WTC11 (cell line): ENCODE results near the gene SPATA19.

Source experiments
- ATF1 ChIP-seq: sonication (generic); formaldehyde crosslinking; IDR thresholded peaks from 2 replicates; pipeline ENCODE4 v1.8.1; 2023; ENCODE audit warnings: mild to moderate bottlenecking, moderate library complexity, missing genetic modification reagents
- ATF3 ChIP-seq: sonication (generic); formaldehyde crosslinking; conservative IDR thresholded peaks from 2 replicates; pipeline ENCODE4 v1.8.1; 2022; ENCODE audit warnings: mild to moderate bottlenecking, missing genetic modification reagents
- CREM ChIP-seq: sonication (generic); formaldehyde crosslinking; IDR thresholded peaks from 2 replicates; pipeline ENCODE4 v1.8.1; 2022; ENCODE audit warnings: mild to moderate bottlenecking, missing genetic modification reagents, moderate library complexity
- CTCF ChIP-seq: fragments of 200-600 bp; IDR thresholded peaks from 2 replicates; pipeline ENCODE4 v1.8.0; 2022; ENCODE audit warnings: antibody characterized with exemption
- FOXP1 ChIP-seq: sonication (generic); formaldehyde crosslinking; IDR thresholded peaks from 2 replicates; pipeline ENCODE4 v1.8.0; 2022; ENCODE audit warnings: missing genetic modification reagents, mild to moderate bottlenecking, moderate library complexity, borderline replicate concordance
- GTF2I ChIP-seq: fragments of 250-450 bp; sonication (Bioruptor Pico); conservative IDR thresholded peaks from 2 replicates; pipeline ENCODE4 v1.4.0; 2021; ENCODE audit warnings: mild to moderate bottlenecking
- NFYB ChIP-seq: sonication (generic); formaldehyde crosslinking; conservative IDR thresholded peaks from 2 replicates; pipeline ENCODE4 v1.8.0; 2022; ENCODE audit warnings: low read depth, missing genetic modification reagents
- RELA ChIP-seq: sonication (generic); formaldehyde crosslinking; IDR thresholded peaks from 2 replicates; pipeline ENCODE4 v1.8.1; 2022; ENCODE audit warnings: missing genetic modification reagents, mild to moderate bottlenecking, borderline replicate concordance
- RORB ChIP-seq: fragments of 250-450 bp; sonication (Bioruptor Pico); IDR thresholded peaks from 2 replicates; pipeline ENCODE4 v1.9.0; 2021; ENCODE audit warnings: mild to moderate bottlenecking
- ZSCAN18 ChIP-seq: fragments of 250-450 bp; sonication (Bioruptor Pico); IDR thresholded peaks from 2 replicates; pipeline ENCODE4 v2.1.2; 2022; ENCODE audit warnings: mild to moderate bottlenecking, moderate library complexity
- TF ChIP-seq, protein P1 (sequence below): sonication (generic); formaldehyde crosslinking; IDR thresholded peaks from 2 replicates; pipeline ENCODE4 v1.8.1; 2023; ENCODE audit warnings: mild to moderate bottlenecking, missing genetic modification reagents, borderline replicate concordance

GRCh38 chr11:133865466-133865865 is 20.2 kb upstream of the SPATA19 start:
- TF ChIP-seq CTCF (no peak), RORB (CRISPR knock-in tag) (no peak), RELA (CRISPR knock-in tag) (no peak), ATF1 (CRISPR knock-in tag) (no peak), FOXP1 (CRISPR knock-in tag) (no peak), ZSCAN18 (CRISPR knock-in tag) (no peak), GTF2I (no peak), CREM (no peak), ATF3 (no peak), NFYB (CRISPR knock-in tag) (no peak)
- TF ChIP-seq, protein P1, sequence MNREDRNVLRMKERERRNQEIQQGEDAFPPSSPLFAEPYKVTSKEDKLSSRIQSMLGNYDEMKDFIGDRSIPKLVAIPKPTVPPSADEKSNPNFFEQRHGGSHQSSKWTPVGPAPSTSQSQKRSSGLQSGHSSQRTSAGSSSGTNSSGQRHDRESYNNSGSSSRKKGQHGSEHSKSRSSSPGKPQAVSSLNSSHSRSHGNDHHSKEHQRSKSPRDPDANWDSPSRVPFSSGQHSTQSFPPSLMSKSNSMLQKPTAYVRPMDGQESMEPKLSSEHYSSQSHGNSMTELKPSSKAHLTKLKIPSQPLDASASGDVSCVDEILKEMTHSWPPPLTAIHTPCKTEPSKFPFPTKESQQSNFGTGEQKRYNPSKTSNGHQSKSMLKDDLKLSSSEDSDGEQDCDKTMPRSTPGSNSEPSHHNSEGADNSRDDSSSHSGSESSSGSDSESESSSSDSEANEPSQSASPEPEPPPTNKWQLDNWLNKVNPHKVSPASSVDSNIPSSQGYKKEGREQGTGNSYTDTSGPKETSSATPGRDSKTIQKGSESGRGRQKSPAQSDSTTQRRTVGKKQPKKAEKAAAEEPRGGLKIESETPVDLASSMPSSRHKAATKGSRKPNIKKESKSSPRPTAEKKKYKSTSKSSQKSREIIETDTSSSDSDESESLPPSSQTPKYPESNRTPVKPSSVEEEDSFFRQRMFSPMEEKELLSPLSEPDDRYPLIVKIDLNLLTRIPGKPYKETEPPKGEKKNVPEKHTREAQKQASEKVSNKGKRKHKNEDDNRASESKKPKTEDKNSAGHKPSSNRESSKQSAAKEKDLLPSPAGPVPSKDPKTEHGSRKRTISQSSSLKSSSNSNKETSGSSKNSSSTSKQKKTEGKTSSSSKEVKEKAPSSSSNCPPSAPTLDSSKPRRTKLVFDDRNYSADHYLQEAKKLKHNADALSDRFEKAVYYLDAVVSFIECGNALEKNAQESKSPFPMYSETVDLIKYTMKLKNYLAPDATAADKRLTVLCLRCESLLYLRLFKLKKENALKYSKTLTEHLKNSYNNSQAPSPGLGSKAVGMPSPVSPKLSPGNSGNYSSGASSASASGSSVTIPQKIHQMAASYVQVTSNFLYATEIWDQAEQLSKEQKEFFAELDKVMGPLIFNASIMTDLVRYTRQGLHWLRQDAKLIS (CRISPR knock-in tag), result no peak
